GM10266 (cell line): Measurements from ENCODE around the gene STK17B.

ENCODE experiments used
- DNase-seq: peaks from one replicate; pipeline ENCODE4 v3.0.0; 2012; ENCODE audit errors: extremely low spot score
- CTCF ChIP-seq: IDR thresholded peaks from 2 replicates; pipeline ENCODE4 v1.5.1; 2012; ENCODE audit warnings: mild to moderate bottlenecking, low read depth; ENCODE audit not compliant: control insufficient read depth, insufficient read depth; ENCODE audit errors: missing control alignments

Gene STK17B

GRCh38 chr2:196174404-196174803, 3.0 kb upstream of the STK17B start:
- no peak for DNase-seq
- no peak for TF ChIP-seq CTCF

- DNase-seq, result no peak
- no peak for TF ChIP-seq CTCF
Measured at GRCh38 chr2:196173505-196173904, 2.1 kb upstream of the STK17B start.

GRCh38 chr2:196172951-196173350, 1.6 kb upstream of the STK17B start:
- TF ChIP-seq CTCF, result no peak
- DNase-seq, result no peak

- DNase-seq, result no peak
- TF ChIP-seq CTCF, result no peak
Measured at GRCh38 chr2:196171946-196172345, 568 bp upstream of the STK17B start.

GRCh38 chr2:196170606-196171247, 651 bp downstream of the STK17B start:
- TF ChIP-seq CTCF, result no peak

GRCh38 chr2:196170213-196170605, 1.2 kb downstream of the STK17B start:
- TF ChIP-seq CTCF, result no peak
- DNase-seq, result no peak

More at GRCh38 chr2:196170606-196171247, 651 bp downstream of the STK17B start:
- DNase-seq, result no peak

GRCh38 chr2:196169516-196169915, 1.9 kb downstream of the STK17B start:
- TF ChIP-seq CTCF, result no peak
- no peak for DNase-seq
